Placental pericyte (primary cell): ENCODE results near the gene NTHL1. TPM values are rescaled to one million over a fixed set of nuclear protein-coding genes. Genes with fewer than 3 reads are reported as not detected.

Experiments
- small RNA-seq: library from RNA; depleted of rRNA; stranded (forward); fragments of <200 nt; gene quantifications from one replicate; pipeline ENCODE3, GENCODE V24; 2012; ENCODE audit warnings: low replicate concordance
- total RNA-seq: library from RNA; depleted of rRNA; stranded (reverse); fragments of >200 nt; gene quantifications from 2 replicates; pipeline ENCODE4 v1.2.3, GENCODE V29; 2012

The NTHL1 gene
- total RNA-seq: 17.3 and 33.6 TPM in 2 replicates

GRCh38 chr16:2047330-2048115 is at the start of gene NTHL1, which contains the start of gene TSC2:
NTHL1 (minus strand) TSS chr16:2047834; CDS start chr16:2047823, 11 bp downstream.
TSC2 (plus strand) TSS chr16:2047985; CDS start chr16:2048616, 631 bp downstream.

GRCh38 chr16:2026461-2027023 is 21.1 kb downstream of the NTHL1 start, which contains the start of gene NHERF2:
NHERF2 (plus strand) TSS chr16:2026902; CDS start chr16:2027006, 104 bp downstream.

GRCh38 chr16:2019518-2019920 is 28.1 kb downstream of the NTHL1 start, which contains the start of gene NPW:
NPW (plus strand) TSS chr16:2019785.

GRCh38 chr16:2009791-2010510 is 37.7 kb downstream of the NTHL1 start, which contains the start of gene ZNF598:
ZNF598 (minus strand) TSS chr16:2009821.

Small RNAs within 50 kb of the gene (small RNA-seq; reads per million reads assigned to genes)
- not detected for gene MIR1225
- gene RN7SL219P: not detected

Other genes with a start within 250 kb of the NTHL1 start
- 28.1 and 56.2 TPM in 2 replicates for gene HAGH, start 221.0 kb downstream of the NTHL1 start, total RNA-seq
- gene FAHD1, start 220.6 kb downstream of the NTHL1 start, total RNA-seq: 66.3 and 77.3 TPM in 2 replicates
- gene MEIOB, start 175.7 kb downstream of the NTHL1 start, total RNA-seq: not detected in 2 replicates
- gene HS3ST6, start 129.4 kb downstream of the NTHL1 start, total RNA-seq: not detected in 2 replicates
- gene MSRB1, start 104.6 kb downstream of the NTHL1 start, total RNA-seq: 13.3 and 15.3 TPM in 2 replicates
- not detected in 2 replicates for gene RPL3L, start 93.1 kb downstream of the NTHL1 start, total RNA-seq
- gene NDUFB10, start 88.3 kb downstream of the NTHL1 start, total RNA-seq: 103 and 191 TPM in 2 replicates
- gene RPS2, start 83.0 kb downstream of the NTHL1 start, total RNA-seq: 1,155 and 3,788 TPM in 2 replicates
- gene RNF151, start 81.0 kb downstream of the NTHL1 start, total RNA-seq: 0.43 TPM in 1 of 2 replicates, not detected in the other
- 49.8 and 57.6 TPM in 2 replicates for gene TBL3, start 75.8 kb downstream of the NTHL1 start, total RNA-seq
- gene NOXO1, start 66.4 kb downstream of the NTHL1 start, total RNA-seq: 0.44 TPM in 1 of 2 replicates, not detected in the other
- 14.6 and 15.3 TPM in 2 replicates for gene GFER, start 63.6 kb downstream of the NTHL1 start, total RNA-seq
- 0.86 and 5.7 TPM in 2 replicates for gene SYNGR3, start 57.9 kb downstream of the NTHL1 start, total RNA-seq
- gene ZNF598, start 38.0 kb downstream of the NTHL1 start, total RNA-seq: 39.2 and 54.9 TPM in 2 replicates
- gene NPW, start 28.0 kb downstream of the NTHL1 start, total RNA-seq: 0.22 and 1.0 TPM in 2 replicates
- 53.2 and 107 TPM in 2 replicates for gene NHERF2, start 20.9 kb downstream of the NTHL1 start, total RNA-seq
- 70.2 and 86.8 TPM in 2 replicates for gene TSC2, start 151 bp upstream of the NTHL1 start, total RNA-seq
- 159 and 223 TPM in 2 replicates for gene PKD1, start 88.1 kb upstream of the NTHL1 start, total RNA-seq
- gene RAB26, start 100.8 kb upstream of the NTHL1 start, total RNA-seq: 1.4 and 1.5 TPM in 2 replicates
- 72.4 and 77.7 TPM in 2 replicates for gene TRAF7, start 107.9 kb upstream of the NTHL1 start, total RNA-seq
- under 0.01 and 0.22 TPM in 2 replicates for gene CASKIN1, start 148.8 kb upstream of the NTHL1 start, total RNA-seq
- gene MLST8, start 157.6 kb upstream of the NTHL1 start, total RNA-seq: 37.4 and 39.2 TPM in 2 replicates
- gene BRICD5, start 163.0 kb upstream of the NTHL1 start, total RNA-seq: 1.5 and 1.9 TPM in 2 replicates
- gene PGP, start 167.0 kb upstream of the NTHL1 start, total RNA-seq: 12.7 and 33.9 TPM in 2 replicates
- gene E4F1, start 175.8 kb upstream of the NTHL1 start, total RNA-seq: 28.0 and 42.5 TPM in 2 replicates
- 0.86 and 1.1 TPM in 2 replicates for gene DNASE1L2, start 188.6 kb upstream of the NTHL1 start, total RNA-seq
- 37.9 and 42.7 TPM in 2 replicates for gene ECI1, start 203.8 kb upstream of the NTHL1 start, total RNA-seq
- gene RNPS1, start 220.3 kb upstream of the NTHL1 start, total RNA-seq: 103 and 122 TPM in 2 replicates